Natural killer cell (primary cell): ENCODE measurements around the gene WNT3A. TPM values are rescaled to one million over a fixed set of nuclear protein-coding genes. Genes with fewer than 3 reads are reported as not detected.

Source experiments
- ATAC-seq, 3 donors: fragments of 150-1000 bp in 2 of 3; fragments of 200-7000 bp in 1 of 3; cut with Tn5 transposase; 1 replicate in 1 of 3; 2 replicates in 2 of 3; pipeline ENCODE4 v1.10.0; 2021; ENCODE audit warnings: mild to moderate bottlenecking in 2 of 3, moderate library complexity in 2 of 3
- DNase-seq, 2 donors: peaks; one replicate each; pipeline versions ENCODE4 v3.0.0 to v3.0.0-alpha.2; 2013 to 2021; ENCODE audit warnings: mixed read lengths in 1 of 2
- H3K27ac ChIP-seq: one replicate; pipeline ENCODE4 v1.5.1; 2013; ENCODE audit warnings: mild to moderate bottlenecking, low read length
- H3K27me3 ChIP-seq: one replicate; pipeline ENCODE4 v1.6.1; 2013; ENCODE audit warnings: low read length; ENCODE audit not compliant: control insufficient read depth, insufficient read depth
- H3K36me3 ChIP-seq: one replicate; pipeline ENCODE4 v1.6.1; 2013; ENCODE audit warnings: low read length; ENCODE audit not compliant: control insufficient read depth, insufficient read depth
- H3K4me1 ChIP-seq: one replicate; pipeline ENCODE4 v1.6.1; 2013; ENCODE audit warnings: low read length; ENCODE audit not compliant: control insufficient read depth, insufficient read depth
- H3K4me3 ChIP-seq: one replicate; pipeline ENCODE4 v1.5.1; 2013; ENCODE audit warnings: low read length
- H3K9me3 ChIP-seq: one replicate; pipeline ENCODE4 v1.6.1; 2013; ENCODE audit warnings: low read length; ENCODE audit not compliant: control insufficient read depth, insufficient read depth
- H3K27ac Mint-ChIP-seq, 2 donors: one replicate each; pipeline ENCODE4 v1.8.0; 2022; ENCODE audit warnings: mild to moderate bottlenecking in 2 of 2, mixed read lengths in 2 of 2, moderate library complexity in 1 of 2
- H3K27me3 Mint-ChIP-seq, 2 donors: one replicate each; pipeline ENCODE4 v1.8.0; 2022; ENCODE audit warnings: low read depth in 2 of 2, mixed read lengths in 2 of 2
- H3K36me3 Mint-ChIP-seq: one replicate; pipeline ENCODE4 v1.8.0; 2022; ENCODE audit warnings: mixed read lengths
- H3K4me1 Mint-ChIP-seq, 2 donors: one replicate each; pipeline ENCODE4 v1.8.0; 2022; ENCODE audit warnings: mixed read lengths in 2 of 2
- H3K4me3 Mint-ChIP-seq: one replicate; pipeline ENCODE4 v1.8.0; 2022; ENCODE audit warnings: mild to moderate bottlenecking, moderate library complexity, mixed read lengths
- H3K9me3 Mint-ChIP-seq, 2 donors: one replicate each; pipeline ENCODE4 v1.8.0; 2022; ENCODE audit warnings: mixed read lengths in 2 of 2
- WGBS: methylation state at CpG from one replicate; pipeline ENCODE4 v1.1.7; 2013; ENCODE audit warnings: missing lambda C conversion rate; ENCODE audit not compliant: insufficient coverage; 5-methylcytosine and 5-hydroxymethylcytosine counted together
- intact Hi-C: fragments of 100-400 bp; cut with micrococcal nuclease; formaldehyde crosslinking; loops from one replicate; pipeline ENCODE4 v1.14.2; 2022
- total RNA-seq, 4 donors: library from RNA; stranded (reverse); fragments of 120-200 nt in 1 of 4; gene quantifications; one replicate each; pipeline versions ENCODE4 v1.2.3 to v1.2.4, GENCODE V29; 2013 to 2022
- TF ChIP-seq, protein P1 (sequence below): fragments of 200-600 bp; IDR thresholded peaks from one replicate; pipeline ENCODE4 v1.8.0; 2022; ENCODE audit warnings: antibody characterized with exemption

Gene WNT3A
- total RNA-seq, 3 donors from 2014 or later (not counting 1 experiment from before 2014, with no cell fraction given), result not detected

DNA sequence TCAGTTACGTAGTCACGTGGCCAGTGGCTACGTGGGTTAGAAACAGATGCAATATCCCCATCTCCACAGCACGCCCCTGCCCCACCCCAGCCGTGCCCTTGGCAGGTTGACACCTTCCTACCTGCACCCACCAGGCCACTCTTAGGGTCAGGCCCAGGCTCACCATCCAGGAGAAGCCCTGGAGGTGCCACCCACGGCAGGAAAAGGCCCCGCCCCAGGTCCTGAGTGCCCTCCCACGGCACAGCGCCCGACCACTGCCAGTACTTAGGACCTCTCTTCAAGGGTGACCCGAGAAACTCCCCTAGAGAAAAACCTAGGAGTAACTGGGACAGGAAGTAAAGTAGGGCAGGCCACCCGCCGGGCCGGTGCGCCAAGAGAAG lies 94.8 kb downstream of the WNT3A start:
- Mint-ChIP-seq H3K4me3 (peak overlapping the region; percentile 59), H3K9me3 (no peaks in the 10 kb centered on the region), H3K27ac (peak overlapping the region; percentile 68 to 96), H3K36me3 (no peaks in the 10 kb centered on the region), H3K4me1 (peaks cover 38 to 42% of the 10 kb centered on the region in 2 donors), H3K27me3 (no peaks in the 10 kb centered on the region)
- Histone ChIP-seq H3K9me3 (no peaks in the 10 kb centered on the region), H3K4me1 (peaks cover 43% of the 10 kb centered on the region), H3K4me3 (peak overlapping the region; percentile 96), H3K27me3 (no peaks in the 10 kb centered on the region), H3K27ac (peak overlapping the region; percentile 78), H3K36me3 (peaks cover 44% of the 10 kb centered on the region)
- DNase-seq (no peak), ATAC-seq (no peak)
- TF ChIP-seq, protein P1, sequence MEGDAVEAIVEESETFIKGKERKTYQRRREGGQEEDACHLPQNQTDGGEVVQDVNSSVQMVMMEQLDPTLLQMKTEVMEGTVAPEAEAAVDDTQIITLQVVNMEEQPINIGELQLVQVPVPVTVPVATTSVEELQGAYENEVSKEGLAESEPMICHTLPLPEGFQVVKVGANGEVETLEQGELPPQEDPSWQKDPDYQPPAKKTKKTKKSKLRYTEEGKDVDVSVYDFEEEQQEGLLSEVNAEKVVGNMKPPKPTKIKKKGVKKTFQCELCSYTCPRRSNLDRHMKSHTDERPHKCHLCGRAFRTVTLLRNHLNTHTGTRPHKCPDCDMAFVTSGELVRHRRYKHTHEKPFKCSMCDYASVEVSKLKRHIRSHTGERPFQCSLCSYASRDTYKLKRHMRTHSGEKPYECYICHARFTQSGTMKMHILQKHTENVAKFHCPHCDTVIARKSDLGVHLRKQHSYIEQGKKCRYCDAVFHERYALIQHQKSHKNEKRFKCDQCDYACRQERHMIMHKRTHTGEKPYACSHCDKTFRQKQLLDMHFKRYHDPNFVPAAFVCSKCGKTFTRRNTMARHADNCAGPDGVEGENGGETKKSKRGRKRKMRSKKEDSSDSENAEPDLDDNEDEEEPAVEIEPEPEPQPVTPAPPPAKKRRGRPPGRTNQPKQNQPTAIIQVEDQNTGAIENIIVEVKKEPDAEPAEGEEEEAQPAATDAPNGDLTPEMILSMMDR, result no peak
- WGBS, result 42% methylated on average over 15 of the region's 15 CpGs
- intact Hi-C loops, result no loop called here

DNA sequence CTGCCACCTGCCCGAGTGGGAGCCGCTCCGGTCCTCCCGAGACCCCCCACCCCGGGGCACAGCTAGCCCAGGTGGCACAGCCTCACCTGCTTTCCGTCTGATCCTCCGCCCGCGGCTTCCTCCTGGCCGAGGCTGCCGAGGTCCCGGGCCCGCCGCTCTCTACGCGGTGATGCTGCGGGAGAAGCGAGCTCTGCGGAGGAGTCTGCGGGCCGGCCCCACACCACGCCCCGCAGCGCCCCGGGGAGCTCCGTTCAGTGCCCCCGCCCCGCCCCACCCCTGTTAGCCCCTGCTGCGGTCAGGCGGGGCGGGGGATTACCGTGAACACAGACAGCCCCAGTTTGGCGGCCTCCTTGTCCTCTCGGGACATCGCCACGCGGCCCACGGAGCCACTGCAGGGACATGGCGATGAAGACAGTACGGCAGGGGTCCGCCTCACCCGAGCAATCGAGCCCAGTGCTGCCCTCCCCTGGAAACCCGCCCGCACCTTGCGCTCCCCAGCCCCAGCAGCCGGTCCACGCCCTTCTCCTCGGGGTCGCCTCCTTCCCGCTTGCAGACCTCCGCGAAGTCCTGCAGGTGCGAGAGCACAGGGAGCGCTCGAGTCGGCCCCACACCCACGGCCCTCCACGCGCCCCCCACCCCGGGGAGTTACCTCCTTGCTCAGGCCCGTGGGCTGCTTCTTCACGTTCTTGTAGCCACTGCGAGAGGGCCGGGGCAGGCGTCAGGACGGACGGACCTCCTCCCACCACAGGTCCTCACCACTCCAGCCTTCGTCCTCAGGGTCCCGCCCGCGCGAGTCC lies 95.4 kb downstream of the WNT3A start:
- Mint-ChIP-seq H3K27ac (peak overlapping the region; percentile 68 to 96), H3K9me3 (no peaks in the 10 kb centered on the region), H3K27me3 (no peaks in the 10 kb centered on the region), H3K4me3 (peak overlapping the region; percentile 94), H3K4me1 (peaks cover 38 to 41% of the 10 kb centered on the region in 2 donors), H3K36me3 (no peaks in the 10 kb centered on the region)
- Histone ChIP-seq H3K4me1 (peaks cover 37% of the 10 kb centered on the region), H3K4me3 (peak overlapping the region; percentile 96), H3K9me3 (no peaks in the 10 kb centered on the region), H3K27me3 (no peaks in the 10 kb centered on the region), H3K36me3 (peaks cover 41% of the 10 kb centered on the region), H3K27ac (peak overlapping the region; percentile 78)
- peak; percentile 42 to 56 (median 43) for ATAC-seq
- intact Hi-C loops, result loop anchor here (2.0 kb wide), 2 partner anchors 19 to 65 kb away; partner anchors contain the start of gene ARF1
- peak in 1 of 2 donors; percentile 81 for DNase-seq
- TF ChIP-seq, protein P1, result peak; percentile 13
- 5% methylated on average over 73 of the region's 73 CpGs for WGBS

DNA sequence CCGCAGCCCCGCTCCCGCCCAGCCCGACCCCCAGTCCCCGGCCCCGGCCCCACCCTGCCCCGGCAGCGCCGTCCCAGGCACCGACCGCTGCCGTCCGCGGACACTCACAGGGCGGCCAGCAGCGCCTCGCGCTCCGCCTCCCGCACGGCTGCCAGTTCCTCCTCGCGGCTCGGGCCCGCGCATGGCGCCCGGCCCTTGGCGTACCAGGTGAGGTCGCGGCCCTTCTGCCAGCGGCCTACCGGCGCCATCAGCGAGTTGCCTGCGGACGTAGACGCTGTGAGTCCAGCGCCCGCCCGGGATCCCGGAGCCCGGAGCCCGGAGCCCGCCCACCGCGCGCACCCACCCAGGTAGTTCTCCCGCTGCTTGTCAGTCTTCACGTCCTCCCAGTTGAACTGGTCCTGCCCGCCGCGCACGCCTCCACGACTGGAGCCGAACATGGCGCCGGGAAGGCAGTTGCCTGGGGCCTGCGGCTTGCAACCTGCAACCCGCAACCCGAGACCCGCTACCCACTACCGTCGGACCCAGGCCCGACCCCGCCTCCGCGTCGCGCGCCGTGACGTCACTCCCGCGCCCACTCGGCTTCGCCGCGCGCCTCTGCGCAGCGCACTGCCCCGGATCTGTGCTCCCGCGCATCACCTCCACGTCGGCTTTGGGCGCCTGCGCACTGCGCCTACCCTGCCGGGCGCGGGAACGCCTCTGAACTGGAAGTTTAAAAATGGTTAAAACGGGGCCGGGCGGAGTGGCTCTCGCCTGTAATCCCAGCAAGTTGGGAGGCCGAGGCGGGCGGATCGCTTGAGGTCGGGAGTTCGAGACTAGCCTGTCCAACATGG lies 96.2 kb downstream of the WNT3A start, which contains the start of gene C1orf35:
C1orf35 (minus strand) TSS at position 535 of the 830 bp plus-strand sequence; CDS start at position 437, 98 bp downstream.
- peak within 1 kb of the TSS; percentile 96 for H3K4me3 ChIP-seq
- Mint-ChIP-seq H3K27ac (peak within 1 kb of the TSS; percentile 93 to 96), H3K4me3 (peak within 1 kb of the TSS; percentile 94), H3K27me3 (no peaks in the 10 kb centered on the region), H3K4me1 (peaks cover 30 to 33% of the 10 kb centered on the region in 2 donors), H3K9me3 (no peaks in the 10 kb centered on the region), H3K36me3 (no peaks in the 10 kb centered on the region)
- TF ChIP-seq, protein P1, result no peak
- intact Hi-C loops, result loop anchor here (2.0 kb wide), 2 partner anchors 20 to 64 kb away; partner anchors contain the start of gene ARF1
- peaks cover 35% of the 10 kb centered on the region for H3K4me1 ChIP-seq
- peaks cover 37% of the 10 kb centered on the region for H3K36me3 ChIP-seq
- peak within 1 kb of the TSS; percentile 92 for H3K27ac ChIP-seq
- no peaks in the 10 kb centered on the region for H3K27me3 ChIP-seq
- ATAC-seq (peak; percentile 84 to 90 (median 85)), DNase-seq (peak; percentile 93 to 97)
- WGBS, result under 1% methylated on average over 104 of the region's 104 CpGs
- H3K9me3 ChIP-seq, result no peaks in the 10 kb centered on the region
